Liver (tissue), 9 donors: Measurements from ENCODE around the gene MAPK8IP2. TPM values are rescaled to one million over a fixed set of nuclear protein-coding genes. Genes with fewer than 3 reads are reported as not detected.

Experiments used
- DNase-seq: peaks from one replicate; pipeline ENCODE4 v3.0.0-alpha.2; 2017; ENCODE audit warnings: low spot score
- H3K27ac ChIP-seq, 2 donors: one replicate each; pipeline ENCODE4 v1.7.0; 2013; ENCODE audit warnings: inconsistent platforms in 2 of 2, low read length in 2 of 2, control low read depth in 1 of 2, low read depth in 1 of 2, mild to moderate bottlenecking in 1 of 2
- H3K27me3 ChIP-seq, 4 donors: one replicate each; pipeline versions ENCODE4 v1.6.1 to v1.7.0; 2013; ENCODE audit warnings: low read length in 3 of 4, inconsistent platforms in 1 of 4, mild to moderate bottlenecking in 1 of 4, moderate library complexity in 1 of 4; ENCODE audit not compliant: control insufficient read depth in 4 of 4, insufficient read depth in 4 of 4
- H3K36me3 ChIP-seq, 4 donors: one replicate each; pipeline versions ENCODE4 v1.6.1 to v1.7.0; 2013; ENCODE audit warnings: low read length in 3 of 4, mild to moderate bottlenecking in 3 of 4, low read depth in 1 of 4, moderate library complexity in 1 of 4; ENCODE audit not compliant: control insufficient read depth in 4 of 4, insufficient read depth in 3 of 4
- H3K4me1 ChIP-seq, 4 donors: one replicate each; pipeline versions ENCODE4 v1.6.1 to v1.7.0; 2013; ENCODE audit warnings: low read length in 3 of 4, mild to moderate bottlenecking in 3 of 4, moderate library complexity in 1 of 4; ENCODE audit not compliant: control insufficient read depth in 4 of 4, insufficient read depth in 4 of 4
- H3K4me3 ChIP-seq, 3 donors: one replicate each; pipeline versions ENCODE4 v1.6.1 to v1.7.0; 2013; ENCODE audit warnings: low read length in 3 of 3, control low read depth in 1 of 3, low read depth in 1 of 3, mild to moderate bottlenecking in 1 of 3
- H3K9ac ChIP-seq, 2 donors: one replicate each; pipeline ENCODE4 v1.7.0; 2013; ENCODE audit warnings: low read length in 2 of 2, mild to moderate bottlenecking in 2 of 2, moderate library complexity in 2 of 2, control low read depth in 1 of 2, low read depth in 1 of 2
- H3K9me3 ChIP-seq, 4 donors: one replicate each; pipeline versions ENCODE4 v1.6.1 to v1.7.0; 2013; ENCODE audit warnings: low read length in 3 of 4; ENCODE audit not compliant: control insufficient read depth in 4 of 4
- CTCF ChIP-seq: fragments of 150-350 bp; IDR thresholded peaks from 2 replicates; pipeline ENCODE4 v1.5.1; 2017; ENCODE audit warnings: improper control_type of control experiment, low read depth, low read length; ENCODE audit not compliant: missing input control
- EGR1 ChIP-seq, 2 donors: IDR thresholded peaks; 2 replicates each; pipeline ENCODE4 v1.6.1; 2016 to 2018; ENCODE audit warnings: antibody characterized with exemption in 2 of 2, low read depth in 2 of 2
- FOXA2 ChIP-seq: IDR thresholded peaks from 2 replicates; pipeline ENCODE4 v1.6.1; 2016; ENCODE audit warnings: antibody characterized with exemption
- GABPA ChIP-seq, 2 donors: IDR thresholded peaks in 1 of 2; conservative IDR thresholded peaks in 1 of 2; 2 replicates each; pipeline ENCODE4 v1.6.1; 2016; ENCODE audit warnings: antibody characterized with exemption in 2 of 2, mild to moderate bottlenecking in 1 of 2, moderate library complexity in 1 of 2
- HNF4A ChIP-seq, 2 donors: conservative IDR thresholded peaks; 2 replicates each; pipeline ENCODE4 v1.6.1; 2016; ENCODE audit warnings: antibody characterized with exemption in 2 of 2, mild to moderate bottlenecking in 2 of 2
- HNF4G ChIP-seq: IDR thresholded peaks from 2 replicates; pipeline ENCODE4 v1.6.1; 2016; ENCODE audit warnings: antibody characterized with exemption
- NR2F2 ChIP-seq: IDR thresholded peaks from 2 replicates; pipeline ENCODE4 v1.6.1; 2016; ENCODE audit warnings: antibody characterized with exemption
- RAD21 ChIP-seq, 2 donors: IDR thresholded peaks; 2 replicates each; pipeline ENCODE4 v1.6.1; 2016; ENCODE audit warnings: antibody characterized with exemption in 2 of 2, mild to moderate bottlenecking in 2 of 2
- RXRA ChIP-seq, 2 donors: IDR thresholded peaks; 2 replicates each; pipeline ENCODE4 v1.6.1; 2017 to 2018; ENCODE audit warnings: antibody characterized with exemption in 2 of 2, mild to moderate bottlenecking in 1 of 2
- SP1 ChIP-seq: IDR thresholded peaks from 2 replicates; pipeline ENCODE4 v1.6.1; 2018; ENCODE audit warnings: antibody characterized with exemption, mild to moderate bottlenecking
- TAF1 ChIP-seq: conservative IDR thresholded peaks from 2 replicates; pipeline ENCODE4 v1.6.1; 2016; ENCODE audit warnings: antibody characterized with exemption, mild to moderate bottlenecking
- WGBS: extraction: QIAGEN DNeasy Blood & Tissue Kit; methylation state at CpG from one replicate; pipeline ENCODE4 v1.1.7; 2013; 5-methylcytosine and 5-hydroxymethylcytosine counted together
- polyA plus RNA-seq, 2 donors: library from polyadenylated mRNA; stranded (reverse) in 1 of 2; unstranded in 1 of 2; fragments of 200-250 nt in 1 of 2; fragments of >200 nt in 1 of 2; fragmentation: Nextera tagmentation in 1 of 2; extraction: Ambion mirVana in 1 of 2; gene quantifications; one replicate each; pipeline versions ENCODE4 v1.2.1 to v1.2.3, GENCODE V29; 2013 to 2015
- total RNA-seq, 2 donors: library from RNA; depleted of rRNA; stranded (reverse); fragments of >200 nt; gene quantifications; one replicate each; pipeline ENCODE4 v1.2.3, GENCODE V29; 2014
- TF ChIP-seq, protein P1 (sequence below): IDR thresholded peaks from 2 replicates; pipeline ENCODE4 v1.6.1; 2016; ENCODE audit warnings: antibody characterized with exemption, mild to moderate bottlenecking
- TF ChIP-seq, protein P2 (sequence below): IDR thresholded peaks from 2 replicates; pipeline ENCODE4 v1.6.1; 2016; ENCODE audit warnings: antibody characterized with exemption
- donor health status: healthy.
- donor health status: healthy.
- donor health status: healthy.
- donor health status: healthy.
- donor health status: healthy.

MAPK8IP2 gene
- total and polyA plus RNA-seq, 4 donors: 0.04 to 0.37 (median 0.13) TPM

DNA sequence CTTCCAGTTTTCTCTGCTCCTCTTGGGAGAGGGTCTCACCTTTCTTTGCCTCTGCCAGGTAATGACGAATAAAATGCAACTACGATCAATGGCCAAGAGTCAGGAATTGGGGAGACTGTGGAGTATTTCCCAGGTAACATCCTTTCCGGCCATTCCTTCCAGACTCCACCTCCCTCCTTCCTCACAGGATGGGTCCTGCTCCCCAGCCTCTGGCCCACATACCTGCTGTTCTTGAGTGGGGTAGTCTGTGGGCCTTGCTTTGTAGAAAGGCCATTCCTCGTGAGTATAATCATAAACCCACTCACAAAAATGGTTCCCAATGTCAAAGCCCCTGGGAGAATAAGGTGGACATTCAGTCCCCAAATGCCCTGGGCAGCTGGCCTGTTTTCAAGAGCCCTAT, 20.8 kb upstream of the MAPK8IP2 start:
- no peak overlapping the region for H3K27ac ChIP-seq
- H3K36me3 ChIP-seq: peaks cover 0 to 1% (median 0%) of the 10 kb centered on the region in 4 donors
- 94% methylated on average over 4 of the region's 4 CpGs for WGBS
- DNase-seq: no peak
- no peak for TF ChIP-seq HNF4G
- TF ChIP-seq, protein P1, sequence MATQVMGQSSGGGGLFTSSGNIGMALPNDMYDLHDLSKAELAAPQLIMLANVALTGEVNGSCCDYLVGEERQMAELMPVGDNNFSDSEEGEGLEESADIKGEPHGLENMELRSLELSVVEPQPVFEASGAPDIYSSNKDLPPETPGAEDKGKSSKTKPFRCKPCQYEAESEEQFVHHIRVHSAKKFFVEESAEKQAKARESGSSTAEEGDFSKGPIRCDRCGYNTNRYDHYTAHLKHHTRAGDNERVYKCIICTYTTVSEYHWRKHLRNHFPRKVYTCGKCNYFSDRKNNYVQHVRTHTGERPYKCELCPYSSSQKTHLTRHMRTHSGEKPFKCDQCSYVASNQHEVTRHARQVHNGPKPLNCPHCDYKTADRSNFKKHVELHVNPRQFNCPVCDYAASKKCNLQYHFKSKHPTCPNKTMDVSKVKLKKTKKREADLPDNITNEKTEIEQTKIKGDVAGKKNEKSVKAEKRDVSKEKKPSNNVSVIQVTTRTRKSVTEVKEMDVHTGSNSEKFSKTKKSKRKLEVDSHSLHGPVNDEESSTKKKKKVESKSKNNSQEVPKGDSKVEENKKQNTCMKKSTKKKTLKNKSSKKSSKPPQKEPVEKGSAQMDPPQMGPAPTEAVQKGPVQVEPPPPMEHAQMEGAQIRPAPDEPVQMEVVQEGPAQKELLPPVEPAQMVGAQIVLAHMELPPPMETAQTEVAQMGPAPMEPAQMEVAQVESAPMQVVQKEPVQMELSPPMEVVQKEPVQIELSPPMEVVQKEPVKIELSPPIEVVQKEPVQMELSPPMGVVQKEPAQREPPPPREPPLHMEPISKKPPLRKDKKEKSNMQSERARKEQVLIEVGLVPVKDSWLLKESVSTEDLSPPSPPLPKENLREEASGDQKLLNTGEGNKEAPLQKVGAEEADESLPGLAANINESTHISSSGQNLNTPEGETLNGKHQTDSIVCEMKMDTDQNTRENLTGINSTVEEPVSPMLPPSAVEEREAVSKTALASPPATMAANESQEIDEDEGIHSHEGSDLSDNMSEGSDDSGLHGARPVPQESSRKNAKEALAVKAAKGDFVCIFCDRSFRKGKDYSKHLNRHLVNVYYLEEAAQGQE: no peak
- TF ChIP-seq NR2F2: no peak
- TF ChIP-seq GABPA (IDR thresholded peaks at IDR 0.05 in 1 of 2, conservative IDR thresholded peaks at IDR 0.05 in 1 of 2): no peak
- TF ChIP-seq, protein P2, sequence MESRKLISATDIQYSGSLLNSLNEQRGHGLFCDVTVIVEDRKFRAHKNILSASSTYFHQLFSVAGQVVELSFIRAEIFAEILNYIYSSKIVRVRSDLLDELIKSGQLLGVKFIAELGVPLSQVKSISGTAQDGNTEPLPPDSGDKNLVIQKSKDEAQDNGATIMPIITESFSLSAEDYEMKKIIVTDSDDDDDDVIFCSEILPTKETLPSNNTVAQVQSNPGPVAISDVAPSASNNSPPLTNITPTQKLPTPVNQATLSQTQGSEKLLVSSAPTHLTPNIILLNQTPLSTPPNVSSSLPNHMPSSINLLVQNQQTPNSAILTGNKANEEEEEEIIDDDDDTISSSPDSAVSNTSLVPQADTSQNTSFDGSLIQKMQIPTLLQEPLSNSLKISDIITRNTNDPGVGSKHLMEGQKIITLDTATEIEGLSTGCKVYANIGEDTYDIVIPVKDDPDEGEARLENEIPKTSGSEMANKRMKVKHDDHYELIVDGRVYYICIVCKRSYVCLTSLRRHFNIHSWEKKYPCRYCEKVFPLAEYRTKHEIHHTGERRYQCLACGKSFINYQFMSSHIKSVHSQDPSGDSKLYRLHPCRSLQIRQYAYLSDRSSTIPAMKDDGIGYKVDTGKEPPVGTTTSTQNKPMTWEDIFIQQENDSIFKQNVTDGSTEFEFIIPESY: no peak
- TF ChIP-seq FOXA2: no peak
- no peak for TF ChIP-seq TAF1
- TF ChIP-seq SP1: no peak
- TF ChIP-seq RAD21 (IDR thresholded peaks at IDR 0.05): no peak
- no peak for TF ChIP-seq CTCF
- TF ChIP-seq HNF4A (conservative IDR thresholded peaks at IDR 0.05): no peak
- TF ChIP-seq EGR1 (IDR thresholded peaks at IDR 0.05; ENCODE audit: low read depth in 2 of 2): no peak
- no peaks in the 10 kb centered on the region for H3K27me3 ChIP-seq
- no peaks in the 10 kb centered on the region for H3K9me3 ChIP-seq
- no peak overlapping the region for H3K4me3 ChIP-seq
- no peak overlapping the region for H3K9ac ChIP-seq
- peaks cover 10 to 23% (median 16%) of the 10 kb centered on the region in 4 donors for H3K4me1 ChIP-seq

DNA sequence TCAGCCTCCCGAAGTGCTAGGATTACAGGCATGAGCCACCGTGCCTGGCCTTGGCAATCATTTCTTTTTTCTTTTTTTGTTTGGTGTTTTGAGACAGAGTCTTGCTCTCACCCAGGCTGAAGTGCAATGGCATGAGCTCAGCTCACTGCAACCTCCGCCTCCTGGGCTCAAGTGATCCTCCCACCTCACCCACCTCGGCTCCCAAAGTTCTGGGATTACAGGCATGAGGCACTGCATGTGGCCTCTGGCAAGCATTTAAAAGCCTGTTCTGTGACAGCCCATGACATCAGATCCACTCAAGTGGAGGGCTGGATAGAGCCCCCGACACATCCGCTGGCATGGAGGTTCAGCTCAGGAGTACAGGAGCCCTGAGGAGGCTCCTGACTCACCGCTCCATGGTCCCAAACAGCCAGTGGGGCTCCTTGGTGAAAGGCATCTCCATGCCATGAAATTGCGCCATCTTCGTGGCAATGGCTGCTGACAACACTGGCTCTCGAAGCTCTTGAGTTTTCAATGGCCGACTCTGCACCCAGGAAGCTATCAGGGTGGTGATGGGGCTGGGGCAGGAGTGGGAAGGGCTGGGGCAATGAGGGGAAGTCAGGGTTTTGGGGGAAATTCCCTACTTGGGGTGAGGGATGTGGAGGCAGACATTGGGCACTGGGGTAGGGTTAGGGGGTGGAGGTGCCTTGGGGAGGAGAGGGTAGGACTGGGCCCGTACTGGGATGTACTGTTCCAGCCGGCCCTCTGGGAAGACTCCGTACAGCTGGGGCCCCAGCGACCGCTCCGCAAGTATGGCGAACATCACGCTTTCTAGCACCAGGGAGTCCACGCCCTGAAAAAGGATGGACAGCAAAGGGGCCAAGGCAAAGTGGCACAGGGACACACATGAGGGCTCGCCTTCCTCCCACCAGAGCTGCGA, 19.3 kb upstream of the MAPK8IP2 start:
- peak overlapping the region in 1 of 2 donors; percentile 30 for H3K9ac ChIP-seq
- no peak for DNase-seq
- WGBS: 96% methylated on average over 22 of the region's 22 CpGs

More for the DNA sequence above, 19.3 kb upstream of the MAPK8IP2 start:
- H3K36me3 ChIP-seq: peaks cover 0 to 1% (median 0%) of the 10 kb centered on the region in 4 donors
- H3K4me1 ChIP-seq: peaks cover 10 to 23% (median 16%) of the 10 kb centered on the region in 4 donors
- no peaks in the 10 kb centered on the region for H3K9me3 ChIP-seq
- H3K27me3 ChIP-seq: no peaks in the 10 kb centered on the region
- TF ChIP-seq NR2F2 (no peak), RXRA (IDR thresholded peaks at IDR 0.05) (no peak), HNF4G (no peak), SP1 (no peak)
- peak overlapping the region; percentile 74 to 77 (median 74) for H3K4me3 ChIP-seq
- peak overlapping the region in 1 of 2 donors; percentile 22 for H3K27ac ChIP-seq
